Measurements from ENCODE around the gene SPIRE1.

DNA sequence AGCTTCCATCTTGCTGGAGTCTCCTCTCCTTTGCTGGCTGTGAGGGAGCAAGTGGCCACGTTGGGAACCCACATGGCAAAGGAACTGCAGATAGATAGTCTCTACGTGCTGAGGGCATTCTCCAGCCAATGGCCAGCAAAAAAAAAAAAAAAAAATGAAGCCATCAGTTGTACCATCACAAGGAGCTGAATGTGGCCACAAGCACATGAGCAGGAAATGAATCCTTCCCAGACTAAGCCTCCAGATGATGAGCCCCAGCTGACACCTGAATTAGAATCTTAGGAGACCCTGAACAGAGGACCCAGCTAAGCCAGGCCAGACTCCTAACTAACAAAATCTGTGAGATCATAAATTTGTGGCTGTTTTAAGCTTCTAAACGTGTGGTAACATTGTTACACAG lies 57.9 kb downstream of the SPIRE1 start:
- TF ChIP-seq, protein P1, sequence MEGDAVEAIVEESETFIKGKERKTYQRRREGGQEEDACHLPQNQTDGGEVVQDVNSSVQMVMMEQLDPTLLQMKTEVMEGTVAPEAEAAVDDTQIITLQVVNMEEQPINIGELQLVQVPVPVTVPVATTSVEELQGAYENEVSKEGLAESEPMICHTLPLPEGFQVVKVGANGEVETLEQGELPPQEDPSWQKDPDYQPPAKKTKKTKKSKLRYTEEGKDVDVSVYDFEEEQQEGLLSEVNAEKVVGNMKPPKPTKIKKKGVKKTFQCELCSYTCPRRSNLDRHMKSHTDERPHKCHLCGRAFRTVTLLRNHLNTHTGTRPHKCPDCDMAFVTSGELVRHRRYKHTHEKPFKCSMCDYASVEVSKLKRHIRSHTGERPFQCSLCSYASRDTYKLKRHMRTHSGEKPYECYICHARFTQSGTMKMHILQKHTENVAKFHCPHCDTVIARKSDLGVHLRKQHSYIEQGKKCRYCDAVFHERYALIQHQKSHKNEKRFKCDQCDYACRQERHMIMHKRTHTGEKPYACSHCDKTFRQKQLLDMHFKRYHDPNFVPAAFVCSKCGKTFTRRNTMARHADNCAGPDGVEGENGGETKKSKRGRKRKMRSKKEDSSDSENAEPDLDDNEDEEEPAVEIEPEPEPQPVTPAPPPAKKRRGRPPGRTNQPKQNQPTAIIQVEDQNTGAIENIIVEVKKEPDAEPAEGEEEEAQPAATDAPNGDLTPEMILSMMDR (conservative IDR thresholded peaks at IDR 0.05), result no peak
- no peak for TF ChIP-seq EZH2 (IDR thresholded peaks at IDR 0.05; ENCODE audit: low read depth)

All from PC-9 (cell line).